K562 (cell line): Measurements from ENCODE around the gene NSF.

Source experiments
- CTCF ChIP-seq, 3 experiments: IDR thresholded peaks in 2 of 3; conservative IDR thresholded peaks in 1 of 3; 2 replicates each; pipeline ENCODE4 v1.5.1; 2011 to 2012; ENCODE audit warnings: low read length in 3 of 3, mild to moderate bottlenecking in 3 of 3, control low read depth in 2 of 3, improper control_type of control experiment in 1 of 3, inconsistent platforms in 1 of 3, low read depth in 1 of 3, mixed read lengths in 1 of 3, moderate library complexity in 1 of 3; ENCODE audit not compliant: insufficient read depth in 2 of 3
- FUS ChIP-seq: fragments of 200-400 bp; formaldehyde crosslinking; optimal IDR thresholded peaks from 2 replicates; pipeline ENCODE3; 2017; ENCODE audit warnings: low read depth, low read length
- JUN ChIP-seq, 2 experiments: sonication (generic) in 1 of 2; formaldehyde crosslinking in 1 of 2; IDR thresholded peaks; 2 replicates each; pipeline versions ENCODE4 v1.6.1 to v1.8.0; 2012 to 2022; ENCODE audit warnings: borderline replicate concordance in 2 of 2, mild to moderate bottlenecking in 2 of 2, improper control_type of control experiment in 1 of 2, low read depth in 1 of 2, low read length in 1 of 2, missing genetic modification reagents in 1 of 2
- MXD1 ChIP-seq: fragments of 250-450 bp; sonication (Bioruptor Pico); IDR thresholded peaks from 2 replicates; pipeline ENCODE4 v1.8.0; 2021; ENCODE audit warnings: borderline replicate concordance, mild to moderate bottlenecking, moderate library complexity; ENCODE audit not compliant: poor library complexity, severe bottlenecking
- MYC ChIP-seq, 2 experiments: fragments of 250-450 bp in 1 of 2; sonication (Bioruptor Pico) in 1 of 2; IDR thresholded peaks; 2 replicates each; pipeline versions ENCODE4 v1.5.1 to v1.6.1; 2012 to 2021; ENCODE audit warnings: low read depth in 2 of 2, borderline replicate concordance in 1 of 2, improper control_type of control experiment in 1 of 2, low read length in 1 of 2, mild to moderate bottlenecking in 1 of 2, moderate library complexity in 1 of 2
- NR2F6 ChIP-seq: fragments of 450-650 bp; formaldehyde crosslinking; IDR thresholded peaks from 2 replicates; pipeline ENCODE4 v1.4.0; 2020; ENCODE audit warnings: mild to moderate bottlenecking
- PCBP2 ChIP-seq: fragments of 200-400 bp; formaldehyde crosslinking; IDR thresholded peaks from 2 replicates; pipeline ENCODE4 v1.6.1; 2018; ENCODE audit warnings: low read length, low read depth, mild to moderate bottlenecking, moderate library complexity; ENCODE audit not compliant: poor library complexity, severe bottlenecking
- SAFB2 ChIP-seq: fragments of 200-400 bp; formaldehyde crosslinking; IDR thresholded peaks from 2 replicates; pipeline ENCODE4 v1.6.1; 2018; ENCODE audit warnings: borderline replicate concordance, low read length, low read depth, moderate library complexity; ENCODE audit not compliant: severe bottlenecking
- SIN3A ChIP-seq, 2 experiments: fragments of 150-350 bp in 1 of 2; IDR thresholded peaks; 2 replicates each; pipeline ENCODE4 v1.6.1; 2011 to 2016; ENCODE audit warnings: borderline replicate concordance in 2 of 2, low read depth in 2 of 2, low read length in 2 of 2, mild to moderate bottlenecking in 2 of 2, moderate library complexity in 2 of 2; ENCODE audit not compliant: control insufficient read depth in 1 of 2
- STAT5A ChIP-seq: IDR thresholded peaks from 2 replicates; pipeline ENCODE4 v1.6.1; 2012; ENCODE audit warnings: low read length, inconsistent platforms, borderline replicate concordance
- ZBTB49 ChIP-seq: sonication (generic); formaldehyde crosslinking; IDR thresholded peaks from 2 replicates; pipeline ENCODE4 v1.8.0; 2022; ENCODE audit warnings: missing genetic modification reagents, mild to moderate bottlenecking, borderline replicate concordance
- ZNF274 ChIP-seq: IDR thresholded peaks from 2 replicates; pipeline ENCODE4 v1.6.1; 2011; ENCODE audit warnings: low read depth, mild to moderate bottlenecking, low read length, moderate library complexity, borderline replicate concordance
- ZNF512 ChIP-seq: IDR thresholded peaks from 2 replicates; pipeline ENCODE4 v1.6.1; 2016; ENCODE audit warnings: missing genetic modification characterization, missing compliant biosample characterization

- TF ChIP-seq MXD1 (CRISPR knock-in tag) (no peak), NR2F6 (CRISPR knock-in tag) (no peak), ZNF512 (tag) (no peak), JUN (IDR thresholded peaks at IDR 0.05; ENCODE audit: borderline replicate concordance, low read depth, low read length) (no peak), JUN (CRISPR knock-in tag; IDR thresholded peaks at IDR 0.05; ENCODE audit: borderline replicate concordance) (no peak), MYC (IDR thresholded peaks at IDR 0.05; ENCODE audit: low read depth, low read length) (no peak), MYC (CRISPR knock-in tag; IDR thresholded peaks at IDR 0.05; ENCODE audit: borderline replicate concordance, low read depth) (no peak), SIN3A (IDR thresholded peaks at IDR 0.05; ENCODE audit: borderline replicate concordance in 2 of 2, control insufficient read depth in 1 of 2, low read depth in 2 of 2, low read length in 2 of 2) (no peak), ZBTB49 (no peak), ZNF274 (no peak), PCBP2 (no peak), FUS (no peak), SAFB2 (no peak), CTCF (IDR thresholded peaks at IDR 0.05 in 2 of 3, conservative IDR thresholded peaks at IDR 0.05 in 1 of 3; ENCODE audit: insufficient read depth in 2 of 3, low read depth in 1 of 3, low read length in 3 of 3) (no peak), STAT5A (no peak)
Observed at GRCh38 chr17:46732754-46733398, 142.4 kb downstream of the NSF start.
